Caki2 (cell line): ENCODE measurements around the gene SPATS1. TPM values are rescaled to one million over a fixed set of nuclear protein-coding genes. Genes with fewer than 3 reads are reported as not detected.
A peak's percentile ranks its signal among the peaks of the same experiment; 100 is the strongest.
"Not testable (repeated sequence)": the region's sequence is repeated elsewhere in the genome, so short reads cannot be mapped to it uniquely, and the experiment has no call there.

Experiments
- DNase-seq: peaks from one replicate; pipeline ENCODE4 v3.0.0-alpha.2; 2015; ENCODE audit warnings: low read depth
- in situ Hi-C: cut with HindIII; loops from 2 replicates; pipeline ENCODE4 v1.10.0; 2016; ENCODE audit warnings: low sequenced_read_pairs, low pct_unique_long_range_greater_than_20kb, mixed read lengths
- total RNA-seq: library from RNA; depleted of rRNA; stranded (reverse); fragments of >200 nt; shearing (Covaris generic); gene quantifications from 2 replicates; pipeline ENCODE4 v1.2.3, GENCODE V29; 2014; ENCODE audit warnings: low replicate concordance

The SPATS1 gene
- total RNA-seq, 1 experiment from 2014 or later: not detected

- no peak for DNase-seq
- in situ Hi-C loops: no loop called here
These were observed 33.4 kb upstream of the SPATS1 start for GRCh38 chr6:44309092-44309491.

GRCh38 chr6:44309631-44310030 lies 32.8 kb upstream of the SPATS1 start:
- no peak for DNase-seq
- in situ Hi-C loops: no loop called here

GRCh38 chr6:44310241-44310640 lies 32.2 kb upstream of the SPATS1 start:
- DNase-seq: no peak
- in situ Hi-C loops: no loop called here

GRCh38 chr6:44311304-44311703 lies 31.1 kb upstream of the SPATS1 start:
- DNase-seq: no peak
- in situ Hi-C loops: no loop called here

GRCh38 chr6:44311767-44312166 lies 30.7 kb upstream of the SPATS1 start:
- in situ Hi-C loops: no loop called here
- no peak for DNase-seq

GRCh38 chr6:44312901-44313788 lies 29.3 kb upstream of the SPATS1 start, which contains the start of gene AARS2:
TSS of gene AARS2 (minus strand) at chr6:44313347. CDS start at chr6:44313323, 24 bp downstream.
- in situ Hi-C loops: no loop called here
- peak; percentile 72 for DNase-seq

GRCh38 chr6:44314657-44315056 lies 27.8 kb upstream of the SPATS1 start:
- in situ Hi-C loops, DNase-seq: not testable (repeated sequence)

- DNase-seq: no peak
- in situ Hi-C loops: no loop called here
These were observed 26.9 kb upstream of the SPATS1 start for GRCh38 chr6:44315516-44315915.

GRCh38 chr6:44315951-44316350 lies 26.5 kb upstream of the SPATS1 start:
- in situ Hi-C loops: no loop called here
- no peak for DNase-seq

- in situ Hi-C loops: no loop called here
- DNase-seq: no peak
These were observed 26.0 kb upstream of the SPATS1 start for GRCh38 chr6:44316481-44316880.

GRCh38 chr6:44317136-44317631 lies 25.3 kb upstream of the SPATS1 start:
- in situ Hi-C loops, DNase-seq: not testable (repeated sequence)

- no peak for DNase-seq
- in situ Hi-C loops: no loop called here
These were observed 21.2 kb upstream of the SPATS1 start for GRCh38 chr6:44321210-44321609.

- in situ Hi-C loops: no loop called here
- DNase-seq: no peak
These were observed 15.4 kb upstream of the SPATS1 start for GRCh38 chr6:44327096-44327495.

- in situ Hi-C loops: no loop called here
These were observed 14.7 kb upstream of the SPATS1 start for GRCh38 chr6:44327760-44328159.

GRCh38 chr6:44328203-44328602 lies 14.2 kb upstream of the SPATS1 start:
- DNase-seq, in situ Hi-C loops: not testable (repeated sequence)

More at GRCh38 chr6:44327760-44328159, 14.7 kb upstream of the SPATS1 start:
- DNase-seq: no peak

- no peak for DNase-seq
- in situ Hi-C loops: no loop called here
These were observed 12.6 kb upstream of the SPATS1 start for GRCh38 chr6:44329858-44330257.

GRCh38 chr6:44332585-44332984 lies 9.9 kb upstream of the SPATS1 start:
- DNase-seq: no peak
- in situ Hi-C loops: no loop called here

- no peak for DNase-seq
- in situ Hi-C loops: no loop called here
These were observed 9.1 kb upstream of the SPATS1 start for GRCh38 chr6:44333273-44333919.

- in situ Hi-C loops: no loop called here
- DNase-seq: no peak
These were observed 8.5 kb upstream of the SPATS1 start for GRCh38 chr6:44333942-44334341.
